GM04503 (cell line): ENCODE results near the gene BTBD9.

Experiments
- DNase-seq: peaks from one replicate; pipeline ENCODE4 v3.0.0-alpha.2; 2012; ENCODE audit warnings: low read depth

The BTBD9 gene

DNA sequence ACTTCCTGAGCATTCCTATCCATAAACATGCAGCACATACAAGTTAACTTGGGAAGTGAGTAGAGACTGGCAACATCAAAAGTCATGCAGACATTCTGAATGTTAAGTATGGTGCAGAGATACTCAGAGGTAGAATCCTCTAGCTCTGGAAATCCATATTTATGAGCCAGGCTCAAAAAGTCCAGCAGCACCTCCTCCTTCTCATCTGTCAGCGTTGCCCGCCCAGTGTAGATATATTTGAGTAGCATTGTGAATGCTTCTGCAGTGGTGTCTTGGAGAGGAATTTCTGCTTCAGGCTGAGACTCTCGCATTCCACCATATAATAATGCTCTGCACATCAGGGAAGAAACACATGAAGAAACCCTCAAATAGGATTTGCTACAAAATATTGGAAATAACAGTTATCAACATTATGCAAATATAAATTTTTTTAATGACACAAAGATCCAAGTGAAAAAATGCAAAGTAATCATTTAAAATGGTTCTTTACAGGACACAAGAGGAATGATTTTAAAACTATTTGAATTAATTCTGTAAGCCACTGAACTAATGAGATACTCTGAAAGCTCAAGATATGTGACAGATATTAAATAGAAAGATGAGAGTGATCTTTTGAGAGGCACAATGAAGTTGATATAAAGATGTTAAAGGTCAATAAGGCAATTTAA, 45.6 kb downstream of the BTBD9 start:
- no peak for DNase-seq

- DNase-seq, result no peak
Observed at GRCh38 chr6:38593409-38593808, 46.3 kb downstream of the BTBD9 start.

DNA sequence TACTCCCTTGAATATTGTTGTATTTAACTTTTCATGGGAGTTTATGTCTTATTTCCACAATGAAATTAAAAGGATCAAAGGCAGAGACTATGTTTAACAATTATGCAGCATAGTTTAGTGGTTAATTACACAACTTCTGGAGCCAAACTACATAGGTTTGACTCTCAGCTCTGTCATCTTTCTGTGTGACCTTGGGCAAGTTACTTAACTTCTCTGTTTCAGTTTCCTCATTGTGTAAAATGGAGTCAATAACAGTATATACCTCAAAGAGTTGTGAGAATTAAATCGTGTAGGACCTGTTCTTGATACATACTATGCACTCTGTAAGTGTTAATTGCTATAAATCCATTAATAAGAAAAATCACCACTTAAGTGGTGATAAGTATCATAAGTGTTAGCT, 48.3 kb downstream of the BTBD9 start:
- no peak for DNase-seq

- no peak for DNase-seq
Observed at GRCh38 chr6:38589367-38589720, 50.4 kb downstream of the BTBD9 start.

- DNase-seq, result peak; percentile 24
Observed at GRCh38 chr6:38588631-38589366, 50.9 kb downstream of the BTBD9 start.

GRCh38 chr6:38587766-38588362, 51.9 kb downstream of the BTBD9 start:
- DNase-seq, result no peak

- no peak for DNase-seq
Observed at GRCh38 chr6:38586992-38587391, 52.7 kb downstream of the BTBD9 start.

DNA sequence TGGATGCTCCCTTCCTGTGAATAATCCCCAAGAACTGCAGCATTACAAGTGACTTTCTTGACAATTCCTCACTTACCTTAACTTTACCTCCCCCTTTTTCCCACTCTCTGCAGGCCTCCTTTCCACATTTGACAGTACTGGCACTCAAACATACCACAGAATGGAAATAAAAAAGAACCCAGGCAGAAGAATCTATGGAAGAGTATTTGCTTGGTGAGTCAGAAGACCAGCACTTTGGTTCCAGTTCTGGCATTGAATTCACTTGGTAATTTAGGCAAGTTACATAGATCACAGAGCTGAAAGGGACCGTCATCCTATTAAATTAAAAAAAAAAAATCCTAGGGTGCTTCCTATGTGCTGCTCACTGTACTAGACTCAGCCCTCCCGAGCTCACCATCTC, 55.0 kb downstream of the BTBD9 start:
- DNase-seq, result no peak

DNA sequence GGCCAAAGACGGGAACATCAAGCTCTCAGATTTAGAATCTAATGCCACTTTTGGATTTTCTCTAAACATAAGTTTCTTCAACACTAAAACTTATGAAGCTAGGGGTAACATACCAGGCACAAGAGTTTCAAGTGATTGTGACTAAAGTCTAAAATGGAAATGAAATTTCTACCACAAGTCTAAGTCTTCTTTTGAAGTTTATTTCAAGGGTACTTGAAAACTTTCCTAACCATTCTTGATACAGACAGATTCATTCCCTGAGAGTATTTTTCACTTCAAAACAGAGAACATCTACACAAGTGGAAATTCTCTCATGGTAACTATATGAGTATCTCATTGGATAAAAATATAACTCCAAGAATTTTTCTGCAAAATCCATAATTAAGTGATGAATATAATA, 56.2 kb downstream of the BTBD9 start:
- DNase-seq, result no peak

DNA sequence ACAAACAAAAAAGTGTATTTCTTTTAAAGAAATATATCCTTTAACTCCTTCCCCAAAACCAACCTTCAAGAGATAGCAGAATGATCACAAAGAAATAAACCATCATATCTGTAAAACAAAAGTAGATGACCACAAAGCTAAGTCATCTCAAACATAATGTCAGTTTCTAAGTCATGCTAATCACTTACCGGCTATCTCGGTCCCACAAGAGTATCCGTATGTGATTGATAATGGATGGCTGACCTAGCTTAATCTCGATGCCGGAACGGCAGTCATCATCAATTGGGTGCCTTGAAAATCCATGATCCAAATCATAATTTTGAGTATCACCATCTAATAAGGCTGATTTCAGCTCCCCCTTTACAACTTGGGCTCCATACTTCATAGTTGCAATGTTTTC, 59.7 kb downstream of the BTBD9 start:
- no peak for DNase-seq

DNA sequence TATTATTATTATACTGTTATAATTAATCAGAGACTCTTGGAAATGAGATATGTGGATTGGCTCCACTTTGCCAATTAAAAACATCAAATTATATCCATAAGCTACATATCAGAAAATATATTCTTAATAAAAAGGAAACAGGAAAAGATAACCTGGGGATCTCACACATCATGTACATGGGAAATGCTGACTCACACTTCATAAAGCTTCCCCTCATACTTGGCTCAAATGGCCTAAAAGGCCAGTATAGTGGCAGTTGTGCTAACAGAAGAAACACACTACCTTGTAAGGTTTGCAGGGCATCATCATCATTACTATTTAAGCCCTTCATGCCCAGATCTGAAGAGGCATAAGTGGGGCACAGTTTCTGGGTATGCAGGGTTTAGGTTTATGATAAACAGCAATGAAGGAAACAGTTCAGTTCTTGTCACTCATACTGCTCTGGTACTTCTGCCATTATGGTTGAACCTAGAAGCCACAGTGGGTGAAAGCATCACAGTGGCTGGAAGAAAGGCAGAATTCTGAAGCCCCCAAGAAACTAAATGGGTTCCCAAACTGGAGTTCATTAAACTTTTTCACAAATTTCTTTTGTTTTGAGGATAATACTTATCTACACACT, 60.6 kb downstream of the BTBD9 start:
- DNase-seq, result no peak

GRCh38 chr6:38578075-38578474, 61.7 kb downstream of the BTBD9 start:
- DNase-seq, result no peak

- no peak for DNase-seq
Observed at GRCh38 chr6:38577492-38577891, 62.2 kb downstream of the BTBD9 start.

DNA sequence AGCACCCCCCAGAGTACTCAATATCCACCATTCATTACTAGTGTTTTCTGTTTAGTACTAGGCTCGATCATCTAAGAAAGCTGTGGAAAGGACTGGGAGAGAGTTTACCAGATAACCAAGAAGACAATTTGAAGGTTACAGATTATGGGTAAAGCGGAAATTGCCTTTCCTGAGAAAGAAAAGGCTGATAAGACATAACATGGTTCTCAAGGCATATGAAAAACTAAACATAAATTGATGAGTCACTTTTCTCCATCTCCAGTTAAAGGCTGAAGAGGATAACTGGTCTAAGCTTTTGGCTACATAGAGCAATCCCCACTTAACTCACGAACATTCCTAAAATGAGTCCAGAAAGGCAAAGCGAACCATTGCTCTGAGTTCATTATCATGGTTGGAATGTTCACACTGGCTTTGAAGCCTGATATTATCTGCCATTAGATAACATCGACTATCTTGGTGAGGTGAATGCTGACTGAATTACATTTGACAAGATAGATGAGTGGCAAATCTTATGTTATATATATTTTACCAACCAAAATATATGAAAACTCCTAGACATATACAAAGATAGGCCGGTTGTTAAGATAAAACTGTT, 65.8 kb downstream of the BTBD9 start:
- no peak for DNase-seq

GRCh38 chr6:38572186-38572813, 67.4 kb downstream of the BTBD9 start:
- DNase-seq, result no peak

DNA sequence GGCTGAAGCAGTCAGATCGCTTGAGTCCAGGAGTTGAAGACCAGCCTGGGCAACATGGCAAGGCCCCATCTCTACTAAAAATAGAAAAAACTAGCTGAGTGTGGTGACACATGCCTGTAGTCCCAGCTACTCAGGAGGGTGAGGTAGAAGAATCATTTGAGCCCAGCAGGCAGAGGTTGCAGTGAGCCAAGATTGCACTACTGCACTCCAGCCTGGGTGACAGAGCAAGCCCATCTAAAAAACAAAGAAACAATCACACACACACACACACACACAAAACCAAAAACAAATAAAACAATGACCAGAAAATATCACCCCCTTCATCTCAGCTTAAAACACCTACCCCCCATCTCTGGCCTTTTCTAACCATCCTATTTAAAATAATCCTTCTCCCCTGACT, 68.0 kb downstream of the BTBD9 start:
- DNase-seq, result no peak

- no peak for DNase-seq
Observed at GRCh38 chr6:38570750-38571149, 69.0 kb downstream of the BTBD9 start.

DNA sequence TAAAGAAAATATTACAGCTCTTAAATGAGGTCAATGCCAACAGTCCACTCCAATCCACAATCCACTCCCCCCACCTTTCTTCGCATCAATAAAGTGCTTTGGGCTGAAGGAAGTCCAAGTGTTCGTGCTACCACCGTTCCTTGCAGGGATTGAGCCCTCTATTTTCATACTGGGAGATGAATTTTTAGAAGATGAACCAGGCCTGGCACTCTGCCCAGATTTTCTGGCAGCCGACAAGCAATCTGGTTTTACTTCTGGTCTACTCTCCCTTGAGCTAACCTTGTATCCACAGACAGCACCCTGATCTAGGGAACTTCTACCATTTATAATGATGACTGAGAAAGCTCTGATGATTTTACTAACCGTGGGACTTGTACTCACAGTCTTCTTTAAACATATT, 72.3 kb downstream of the BTBD9 start:
- peak; percentile 63 for DNase-seq

DNA sequence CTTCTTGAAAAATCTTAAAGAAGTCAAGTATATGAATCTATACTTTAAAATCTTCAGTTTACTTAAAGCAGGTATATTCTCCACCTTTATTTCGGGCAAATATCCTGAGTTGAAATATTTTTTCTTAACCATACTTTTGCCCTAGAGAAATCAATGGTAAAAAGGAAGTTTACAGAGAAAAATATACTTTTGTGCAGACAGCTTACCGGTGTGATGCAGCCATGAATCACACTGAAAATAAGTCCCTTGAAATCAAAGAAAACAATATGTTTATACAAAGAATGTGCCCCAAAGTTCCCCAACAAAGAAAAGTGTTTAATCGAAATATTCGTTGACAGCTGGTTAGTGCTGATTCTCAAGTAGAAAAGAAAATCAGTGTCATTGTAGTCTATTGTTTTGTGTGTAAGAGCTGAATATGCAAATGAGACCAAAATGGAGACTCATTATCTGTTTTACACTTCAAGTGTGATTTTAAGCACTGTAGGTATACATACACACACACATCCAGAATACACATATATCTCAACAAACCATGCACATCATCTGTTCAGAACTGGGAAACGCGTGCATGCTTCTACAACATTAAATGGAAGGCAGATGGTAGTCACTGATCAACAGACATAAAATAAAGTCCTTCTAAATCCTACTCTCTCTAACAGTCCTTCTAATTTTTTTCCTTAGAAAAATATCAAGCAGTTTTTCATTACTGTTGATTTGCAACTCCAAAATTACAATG, 73.3 kb downstream of the BTBD9 start:
- DNase-seq, result no peak

DNA sequence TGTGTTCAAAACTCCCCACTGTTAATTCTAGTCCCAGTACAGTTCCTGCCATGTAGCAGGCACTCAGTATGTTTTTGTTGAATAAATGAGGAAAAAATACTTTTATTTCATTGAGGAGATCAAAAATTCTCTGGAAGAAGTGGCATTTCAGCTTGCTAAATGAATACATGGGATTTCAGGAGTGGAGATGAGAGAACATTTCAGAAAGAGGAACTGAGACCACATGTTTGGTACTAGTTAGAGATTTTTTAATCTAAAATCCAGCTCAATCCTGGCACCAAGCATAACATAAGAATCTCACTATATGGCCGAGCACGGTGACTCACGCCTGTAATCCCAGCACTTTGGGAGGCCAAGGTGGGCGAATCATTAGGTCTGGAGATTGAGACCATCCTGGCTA, 75.4 kb downstream of the BTBD9 start:
- no peak for DNase-seq

- DNase-seq, result no peak
Observed at GRCh38 chr6:38555606-38556005, 84.1 kb downstream of the BTBD9 start.
